K562 (cell line): Measurements from ENCODE around the gene MLH1. TPM values are rescaled to one million over a fixed set of nuclear protein-coding genes. Genes with fewer than 3 reads are reported as not detected.
A peak's percentile ranks its signal among the peaks of the same experiment; 100 is the strongest.

Experiments
- ARID1B ChIP-seq: fragments of 450-650 bp; IDR thresholded peaks from 2 replicates; pipeline ENCODE4 v1.6.1; 2016; ENCODE audit warnings: antibody characterized with exemption, mild to moderate bottlenecking, inconsistent platforms
- FOXM1 ChIP-seq, 2 experiments: fragments of 450-650 bp in 1 of 2; sonication (generic) in 1 of 2; formaldehyde crosslinking in 1 of 2; IDR thresholded peaks; 2 replicates each; pipeline versions ENCODE4 v1.6.1 to v1.9.0; 2017 to 2022; ENCODE audit warnings: low read depth in 2 of 2, mild to moderate bottlenecking in 2 of 2, missing genetic modification reagents in 1 of 2, moderate library complexity in 1 of 2
- GATAD2B ChIP-seq: fragments of 450-650 bp; IDR thresholded peaks from 2 replicates; pipeline ENCODE4 v1.6.1; 2017; ENCODE audit warnings: mild to moderate bottlenecking, borderline replicate concordance
- MLLT1 ChIP-seq, 2 experiments: fragments of 450-650 bp; IDR thresholded peaks; 2 replicates each; pipeline ENCODE4 v1.6.1; 2016
- NR2C2 ChIP-seq, 2 experiments: fragments of 200-800 bp in 1 of 2; sonication (Bioruptor generic) in 1 of 2; sonication (generic) in 1 of 2; formaldehyde crosslinking in 1 of 2; IDR thresholded peaks; 2 replicates each; pipeline versions ENCODE4 v1.6.1 to v1.8.0; 2016 to 2022; ENCODE audit warnings: mild to moderate bottlenecking in 1 of 2, missing compliant biosample characterization in 1 of 2, missing genetic modification characterization in 1 of 2, missing genetic modification reagents in 1 of 2
- OTX1 ChIP-seq: fragments of 450-650 bp; formaldehyde crosslinking; IDR thresholded peaks from 2 replicates; pipeline ENCODE4 v1.4.0; 2022; ENCODE audit warnings: mild to moderate bottlenecking
- PHB2 ChIP-seq: fragments of 450-650 bp; IDR thresholded peaks from 2 replicates; pipeline ENCODE4 v1.6.1; 2017; ENCODE audit warnings: low read depth
- POLR2AphosphoS5 ChIP-seq: IDR thresholded peaks from 2 replicates; pipeline ENCODE4 v1.6.1; 2011; ENCODE audit warnings: mild to moderate bottlenecking, low read depth, low read length, moderate library complexity; ENCODE audit not compliant: control insufficient read depth, insufficient read depth
- ZFX ChIP-seq: sonication (generic); formaldehyde crosslinking; IDR thresholded peaks from 2 replicates; pipeline ENCODE4 v1.8.0; 2022; ENCODE audit warnings: mild to moderate bottlenecking, missing genetic modification reagents, moderate library complexity
- ZNF175 ChIP-seq: fragments of 200-800 bp; sonication (Bioruptor generic); IDR thresholded peaks from 2 replicates; pipeline ENCODE4 v1.6.1; 2016; ENCODE audit warnings: low read depth, mild to moderate bottlenecking, missing genetic modification characterization, missing compliant biosample characterization
- polyA plus RNA-seq, 8 experiments: library from polyadenylated mRNA; depleted of rRNA in 4 of 8; stranded (reverse) in 5 of 8; unstranded in 3 of 8; fragments of >200 nt; fragmentation: Nextera tagmentation in 2 of 8; fragmentation: Illumina TruSeq in 1 of 8; extraction: Ambion mirVana in 2 of 8; extraction: Trizol in 1 of 8; gene quantifications; 2 replicates each; pipeline versions ENCODE4 v1.2.1 to v1.2.3, GENCODE V29; 2011 to 2014; ENCODE audit warnings: inconsistent platforms in 1 of 8, missing spikeins in 1 of 8
- total RNA-seq, 7 experiments: library from RNA; depleted of rRNA in 6 of 7; stranded (reverse); fragments of >200 nt in 6 of 7; fragmentation: Illumina TruSeq in 2 of 7; extraction: Trizol in 2 of 7; gene quantifications; 2 replicates each; pipeline versions ENCODE4 v1.2.1 to v1.2.3, GENCODE V29; 2011 to 2021; ENCODE audit warnings: low replicate concordance in 1 of 7
- TF ChIP-seq, protein P1 (sequence below): fragments of 200-600 bp; sonication (generic); IDR thresholded peaks from one replicate; pipeline ENCODE4 v1.6.1; 2012; ENCODE audit warnings: mild to moderate bottlenecking, low read depth, low read length, inconsistent platforms

Gene MLH1
- total and polyA plus RNA-seq, 9 of the 15 experiments (the other 6 are each of a cell fraction or from before 2014, with no cell fraction given), result 76.4 to 155 (median 117) TPM

DNA sequence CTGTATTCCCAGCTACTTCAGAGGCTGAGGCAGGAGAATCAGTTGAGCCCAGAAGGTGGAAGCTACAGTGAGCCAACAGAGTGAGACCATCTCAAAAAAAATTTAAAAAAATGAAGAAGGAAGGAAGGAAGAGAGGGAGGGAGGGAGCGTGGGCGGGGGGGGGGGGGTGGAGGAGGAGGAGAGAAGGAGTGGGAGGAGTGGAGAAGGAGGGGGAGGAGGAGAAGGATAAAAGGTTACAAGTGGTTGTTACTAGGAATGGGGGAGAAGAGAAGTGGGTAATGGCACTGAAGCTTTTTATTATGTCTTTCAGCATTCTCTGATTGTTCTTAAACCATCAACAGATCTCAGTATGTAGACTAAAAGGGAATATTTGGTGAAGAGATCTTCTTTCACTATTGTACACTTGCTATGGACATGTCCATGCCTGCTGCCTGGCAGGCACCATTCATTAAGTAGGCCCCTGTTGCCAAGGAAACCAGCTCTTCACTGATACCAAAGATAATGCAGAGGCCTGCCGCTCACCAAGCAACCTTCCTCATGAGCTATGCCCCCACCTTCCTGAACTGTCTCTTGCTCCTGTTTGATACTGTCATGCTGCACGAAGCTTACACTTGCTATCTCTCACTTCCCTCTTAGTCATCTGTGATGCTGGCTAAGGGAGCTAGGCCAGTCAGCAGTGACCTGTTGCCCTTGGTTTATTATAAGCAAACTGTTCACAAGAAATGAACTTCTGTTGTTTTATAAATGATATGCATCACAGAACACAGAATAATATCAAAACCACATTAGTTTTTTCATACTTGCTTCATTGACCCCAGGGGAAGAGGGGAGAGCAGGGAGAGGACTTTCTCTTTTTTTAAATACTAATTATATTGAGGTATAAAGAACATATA lies 23.5 kb upstream of the MLH1 start (continued):
- TF ChIP-seq, protein P1, sequence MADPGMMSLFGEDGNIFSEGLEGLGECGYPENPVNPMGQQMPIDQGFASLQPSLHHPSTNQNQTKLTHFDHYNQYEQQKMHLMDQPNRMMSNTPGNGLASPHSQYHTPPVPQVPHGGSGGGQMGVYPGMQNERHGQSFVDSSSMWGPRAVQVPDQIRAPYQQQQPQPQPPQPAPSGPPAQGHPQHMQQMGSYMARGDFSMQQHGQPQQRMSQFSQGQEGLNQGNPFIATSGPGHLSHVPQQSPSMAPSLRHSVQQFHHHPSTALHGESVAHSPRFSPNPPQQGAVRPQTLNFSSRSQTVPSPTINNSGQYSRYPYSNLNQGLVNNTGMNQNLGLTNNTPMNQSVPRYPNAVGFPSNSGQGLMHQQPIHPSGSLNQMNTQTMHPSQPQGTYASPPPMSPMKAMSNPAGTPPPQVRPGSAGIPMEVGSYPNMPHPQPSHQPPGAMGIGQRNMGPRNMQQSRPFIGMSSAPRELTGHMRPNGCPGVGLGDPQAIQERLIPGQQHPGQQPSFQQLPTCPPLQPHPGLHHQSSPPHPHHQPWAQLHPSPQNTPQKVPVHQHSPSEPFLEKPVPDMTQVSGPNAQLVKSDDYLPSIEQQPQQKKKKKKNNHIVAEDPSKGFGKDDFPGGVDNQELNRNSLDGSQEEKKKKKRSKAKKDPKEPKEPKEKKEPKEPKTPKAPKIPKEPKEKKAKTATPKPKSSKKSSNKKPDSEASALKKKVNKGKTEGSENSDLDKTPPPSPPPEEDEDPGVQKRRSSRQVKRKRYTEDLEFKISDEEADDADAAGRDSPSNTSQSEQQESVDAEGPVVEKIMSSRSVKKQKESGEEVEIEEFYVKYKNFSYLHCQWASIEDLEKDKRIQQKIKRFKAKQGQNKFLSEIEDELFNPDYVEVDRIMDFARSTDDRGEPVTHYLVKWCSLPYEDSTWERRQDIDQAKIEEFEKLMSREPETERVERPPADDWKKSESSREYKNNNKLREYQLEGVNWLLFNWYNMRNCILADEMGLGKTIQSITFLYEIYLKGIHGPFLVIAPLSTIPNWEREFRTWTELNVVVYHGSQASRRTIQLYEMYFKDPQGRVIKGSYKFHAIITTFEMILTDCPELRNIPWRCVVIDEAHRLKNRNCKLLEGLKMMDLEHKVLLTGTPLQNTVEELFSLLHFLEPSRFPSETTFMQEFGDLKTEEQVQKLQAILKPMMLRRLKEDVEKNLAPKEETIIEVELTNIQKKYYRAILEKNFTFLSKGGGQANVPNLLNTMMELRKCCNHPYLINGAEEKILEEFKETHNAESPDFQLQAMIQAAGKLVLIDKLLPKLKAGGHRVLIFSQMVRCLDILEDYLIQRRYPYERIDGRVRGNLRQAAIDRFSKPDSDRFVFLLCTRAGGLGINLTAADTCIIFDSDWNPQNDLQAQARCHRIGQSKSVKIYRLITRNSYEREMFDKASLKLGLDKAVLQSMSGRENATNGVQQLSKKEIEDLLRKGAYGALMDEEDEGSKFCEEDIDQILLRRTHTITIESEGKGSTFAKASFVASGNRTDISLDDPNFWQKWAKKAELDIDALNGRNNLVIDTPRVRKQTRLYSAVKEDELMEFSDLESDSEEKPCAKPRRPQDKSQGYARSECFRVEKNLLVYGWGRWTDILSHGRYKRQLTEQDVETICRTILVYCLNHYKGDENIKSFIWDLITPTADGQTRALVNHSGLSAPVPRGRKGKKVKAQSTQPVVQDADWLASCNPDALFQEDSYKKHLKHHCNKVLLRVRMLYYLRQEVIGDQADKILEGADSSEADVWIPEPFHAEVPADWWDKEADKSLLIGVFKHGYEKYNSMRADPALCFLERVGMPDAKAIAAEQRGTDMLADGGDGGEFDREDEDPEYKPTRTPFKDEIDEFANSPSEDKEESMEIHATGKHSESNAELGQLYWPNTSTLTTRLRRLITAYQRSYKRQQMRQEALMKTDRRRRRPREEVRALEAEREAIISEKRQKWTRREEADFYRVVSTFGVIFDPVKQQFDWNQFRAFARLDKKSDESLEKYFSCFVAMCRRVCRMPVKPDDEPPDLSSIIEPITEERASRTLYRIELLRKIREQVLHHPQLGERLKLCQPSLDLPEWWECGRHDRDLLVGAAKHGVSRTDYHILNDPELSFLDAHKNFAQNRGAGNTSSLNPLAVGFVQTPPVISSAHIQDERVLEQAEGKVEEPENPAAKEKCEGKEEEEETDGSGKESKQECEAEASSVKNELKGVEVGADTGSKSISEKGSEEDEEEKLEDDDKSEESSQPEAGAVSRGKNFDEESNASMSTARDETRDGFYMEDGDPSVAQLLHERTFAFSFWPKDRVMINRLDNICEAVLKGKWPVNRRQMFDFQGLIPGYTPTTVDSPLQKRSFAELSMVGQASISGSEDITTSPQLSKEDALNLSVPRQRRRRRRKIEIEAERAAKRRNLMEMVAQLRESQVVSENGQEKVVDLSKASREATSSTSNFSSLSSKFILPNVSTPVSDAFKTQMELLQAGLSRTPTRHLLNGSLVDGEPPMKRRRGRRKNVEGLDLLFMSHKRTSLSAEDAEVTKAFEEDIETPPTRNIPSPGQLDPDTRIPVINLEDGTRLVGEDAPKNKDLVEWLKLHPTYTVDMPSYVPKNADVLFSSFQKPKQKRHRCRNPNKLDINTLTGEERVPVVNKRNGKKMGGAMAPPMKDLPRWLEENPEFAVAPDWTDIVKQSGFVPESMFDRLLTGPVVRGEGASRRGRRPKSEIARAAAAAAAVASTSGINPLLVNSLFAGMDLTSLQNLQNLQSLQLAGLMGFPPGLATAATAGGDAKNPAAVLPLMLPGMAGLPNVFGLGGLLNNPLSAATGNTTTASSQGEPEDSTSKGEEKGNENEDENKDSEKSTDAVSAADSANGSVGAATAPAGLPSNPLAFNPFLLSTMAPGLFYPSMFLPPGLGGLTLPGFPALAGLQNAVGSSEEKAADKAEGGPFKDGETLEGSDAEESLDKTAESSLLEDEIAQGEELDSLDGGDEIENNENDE, result no peak
- TF ChIP-seq FOXM1 (IDR thresholded peaks at IDR 0.05; ENCODE audit: low read depth) (peak; percentile 37; the same call in 1 of the 2 replicates), FOXM1 (CRISPR knock-in tag; IDR thresholded peaks at IDR 0.05; ENCODE audit: low read depth) (no peak), ZNF175 (no peak), NR2C2 (CRISPR knock-in tag; IDR thresholded peaks at IDR 0.05) (0 out of 2 replicates have a peak, but pooled peaks have one; percentile 49), NR2C2 (tag; IDR thresholded peaks at IDR 0.05) (peak; percentile 84), ZFX (CRISPR knock-in tag) (peak; percentile 89), POLR2AphosphoS5 (peak; percentile 63; the same call in 1 of the 2 replicates), MLLT1 (IDR thresholded peaks at IDR 0.05) (no peak), OTX1 (CRISPR knock-in tag) (peak; percentile 35; the same call in 1 of the 2 replicates), ARID1B (peak; percentile 87), GATAD2B (no peak), PHB2 (no peak)
